Parathyroid adenoma (tissue), 2 donors: Measurements from ENCODE around the gene CAMTA1.

Experiments used
- H2AFZ ChIP-seq: fragments of 300-600 bp; sonication (generic); one replicate; pipeline ENCODE4 v1.7.0; 2017; ENCODE audit warnings: antibody characterized with exemption, mild to moderate bottlenecking
- H3K27ac ChIP-seq: fragments of 300-600 bp; sonication (generic); one replicate; pipeline ENCODE4 v1.7.0; 2017
- H3K27me3 ChIP-seq: fragments of 300-600 bp; sonication (generic); one replicate; pipeline ENCODE4 v1.7.0; 2017; ENCODE audit warnings: low read length; ENCODE audit not compliant: control insufficient read depth, insufficient read depth
- H3K36me3 ChIP-seq: fragments of 300-600 bp; sonication (generic); one replicate; pipeline ENCODE4 v1.7.0; 2017; ENCODE audit warnings: low read length; ENCODE audit not compliant: control insufficient read depth, insufficient read depth
- H3K4me1 ChIP-seq: fragments of 300-600 bp; sonication (generic); one replicate; pipeline ENCODE4 v1.7.0; 2017; ENCODE audit warnings: control low read depth
- H3K4me2 ChIP-seq: fragments of 300-600 bp; sonication (generic); one replicate; pipeline ENCODE4 v1.7.0; 2017; ENCODE audit warnings: low read length
- H3K4me3 ChIP-seq: fragments of 300-600 bp; sonication (generic); one replicate; pipeline ENCODE4 v1.7.0; 2017; ENCODE audit warnings: low read depth, low read length
- H3K79me2 ChIP-seq: fragments of 300-600 bp; sonication (generic); one replicate; pipeline ENCODE4 v1.7.0; 2017; ENCODE audit warnings: control low read depth
- H3K9ac ChIP-seq: fragments of 300-600 bp; sonication (generic); one replicate; pipeline ENCODE4 v1.7.0; 2017; ENCODE audit warnings: mild to moderate bottlenecking
- H3K9me3 ChIP-seq: fragments of 300-600 bp; sonication (generic); one replicate; pipeline ENCODE4 v1.7.0; 2017; ENCODE audit warnings: low read length; ENCODE audit not compliant: control insufficient read depth
- CTCF ChIP-seq: fragments of 300-600 bp; sonication (generic); IDR thresholded peaks from one replicate; pipeline ENCODE4 v1.7.0; 2017; ENCODE audit warnings: antibody characterized with exemption, mild to moderate bottlenecking
- donor health status: primary hyperparathyroidism.

CAMTA1 gene

GRCh38 chr1:7352364-7352763, 567.1 kb downstream of the CAMTA1 start:
- H3K36me3 ChIP-seq, result no peaks in the 10 kb centered on the region
- no peak overlapping the region for H3K4me2 ChIP-seq
- H3K9ac ChIP-seq, result no peak overlapping the region
- no peak overlapping the region for H3K27ac ChIP-seq
- H3K27me3 ChIP-seq, result no peaks in the 10 kb centered on the region
- no peak overlapping the region for H3K4me3 ChIP-seq
- H3K79me2 ChIP-seq, result no peaks in the 10 kb centered on the region
- H3K4me1 ChIP-seq, result no peaks in the 10 kb centered on the region
- H3K9me3 ChIP-seq, result no peaks in the 10 kb centered on the region
- TF ChIP-seq CTCF, result no peak
- no peak overlapping the region for H2AFZ ChIP-seq

GRCh38 chr1:7352974-7353373, 567.7 kb downstream of the CAMTA1 start:
- no peaks in the 10 kb centered on the region for H3K4me1 ChIP-seq
- H3K27me3 ChIP-seq, result no peaks in the 10 kb centered on the region
- no peaks in the 10 kb centered on the region for H3K79me2 ChIP-seq
- no peak overlapping the region for H3K4me2 ChIP-seq
- no peaks in the 10 kb centered on the region for H3K36me3 ChIP-seq
- no peak for TF ChIP-seq CTCF
- no peak overlapping the region for H3K4me3 ChIP-seq
- H3K9me3 ChIP-seq, result no peaks in the 10 kb centered on the region
- H3K27ac ChIP-seq, result no peak overlapping the region
- H3K9ac ChIP-seq, result no peak overlapping the region
- H2AFZ ChIP-seq, result no peak overlapping the region

- no peaks in the 10 kb centered on the region for H3K4me1 ChIP-seq
- H3K4me3 ChIP-seq, result no peak overlapping the region
- H3K27ac ChIP-seq, result no peak overlapping the region
- H3K4me2 ChIP-seq, result no peak overlapping the region
- no peaks in the 10 kb centered on the region for H3K36me3 ChIP-seq
- TF ChIP-seq CTCF, result no peak
- no peaks in the 10 kb centered on the region for H3K9me3 ChIP-seq
- H3K27me3 ChIP-seq, result no peaks in the 10 kb centered on the region
- no peak overlapping the region for H2AFZ ChIP-seq
- H3K79me2 ChIP-seq, result no peaks in the 10 kb centered on the region
- H3K9ac ChIP-seq, result no peak overlapping the region
These were observed 570.4 kb downstream of the CAMTA1 start for GRCh38 chr1:7355646-7356045.

- no peak overlapping the region for H2AFZ ChIP-seq
- no peak overlapping the region for H3K4me2 ChIP-seq
- no peak overlapping the region for H3K27ac ChIP-seq
- no peaks in the 10 kb centered on the region for H3K4me1 ChIP-seq
- H3K9me3 ChIP-seq, result no peaks in the 10 kb centered on the region
- no peaks in the 10 kb centered on the region for H3K79me2 ChIP-seq
- no peak overlapping the region for H3K4me3 ChIP-seq
- H3K27me3 ChIP-seq, result no peaks in the 10 kb centered on the region
- TF ChIP-seq CTCF, result no peak
- no peaks in the 10 kb centered on the region for H3K36me3 ChIP-seq
- no peak overlapping the region for H3K9ac ChIP-seq
These were observed 570.8 kb downstream of the CAMTA1 start for GRCh38 chr1:7356079-7356478.

- no peak overlapping the region for H3K4me2 ChIP-seq
- H3K27me3 ChIP-seq, result no peaks in the 10 kb centered on the region
- no peak for TF ChIP-seq CTCF
- no peak overlapping the region for H3K4me3 ChIP-seq
- no peak overlapping the region for H3K9ac ChIP-seq
- H3K36me3 ChIP-seq, result no peaks in the 10 kb centered on the region
- no peak overlapping the region for H2AFZ ChIP-seq
- H3K9me3 ChIP-seq, result no peaks in the 10 kb centered on the region
- H3K4me1 ChIP-seq, result no peaks in the 10 kb centered on the region
- no peaks in the 10 kb centered on the region for H3K79me2 ChIP-seq
- no peak overlapping the region for H3K27ac ChIP-seq
These were observed 573.2 kb downstream of the CAMTA1 start for GRCh38 chr1:7358425-7358824.
